Measurements from ENCODE around the gene MUC3A.

The MUC3A gene

DNA sequence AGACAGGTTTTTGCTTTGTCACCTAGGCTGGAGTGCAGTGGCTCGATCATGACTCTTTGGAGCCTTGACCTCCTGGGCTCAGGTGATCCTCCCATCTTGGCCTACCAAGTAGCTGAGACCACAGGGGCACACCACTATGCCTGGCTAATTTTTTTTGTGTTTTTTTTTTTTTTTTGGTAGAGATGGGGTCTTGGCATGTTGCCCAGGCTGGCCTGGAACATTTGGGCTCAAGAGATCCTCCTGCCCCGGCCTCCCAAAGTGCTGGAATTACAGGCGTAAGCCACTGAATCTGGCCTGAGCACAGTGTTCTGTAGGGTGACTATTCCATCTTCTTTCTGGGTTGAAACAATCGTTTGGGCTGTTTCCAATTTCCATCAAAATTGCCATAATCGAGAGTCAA lies 1.5 kb upstream of the MUC3A start:
- DNase-seq (ENCODE audit: low read depth): no peak
- no peak overlapping the region for H3K4me3 ChIP-seq (ENCODE audit: low read depth, low read length)
- TF ChIP-seq, protein P1, sequence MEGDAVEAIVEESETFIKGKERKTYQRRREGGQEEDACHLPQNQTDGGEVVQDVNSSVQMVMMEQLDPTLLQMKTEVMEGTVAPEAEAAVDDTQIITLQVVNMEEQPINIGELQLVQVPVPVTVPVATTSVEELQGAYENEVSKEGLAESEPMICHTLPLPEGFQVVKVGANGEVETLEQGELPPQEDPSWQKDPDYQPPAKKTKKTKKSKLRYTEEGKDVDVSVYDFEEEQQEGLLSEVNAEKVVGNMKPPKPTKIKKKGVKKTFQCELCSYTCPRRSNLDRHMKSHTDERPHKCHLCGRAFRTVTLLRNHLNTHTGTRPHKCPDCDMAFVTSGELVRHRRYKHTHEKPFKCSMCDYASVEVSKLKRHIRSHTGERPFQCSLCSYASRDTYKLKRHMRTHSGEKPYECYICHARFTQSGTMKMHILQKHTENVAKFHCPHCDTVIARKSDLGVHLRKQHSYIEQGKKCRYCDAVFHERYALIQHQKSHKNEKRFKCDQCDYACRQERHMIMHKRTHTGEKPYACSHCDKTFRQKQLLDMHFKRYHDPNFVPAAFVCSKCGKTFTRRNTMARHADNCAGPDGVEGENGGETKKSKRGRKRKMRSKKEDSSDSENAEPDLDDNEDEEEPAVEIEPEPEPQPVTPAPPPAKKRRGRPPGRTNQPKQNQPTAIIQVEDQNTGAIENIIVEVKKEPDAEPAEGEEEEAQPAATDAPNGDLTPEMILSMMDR (IDR thresholded peaks at IDR 0.05; ENCODE audit: control insufficient read depth, extremely low read depth, insufficient read depth): no peak

DNA sequence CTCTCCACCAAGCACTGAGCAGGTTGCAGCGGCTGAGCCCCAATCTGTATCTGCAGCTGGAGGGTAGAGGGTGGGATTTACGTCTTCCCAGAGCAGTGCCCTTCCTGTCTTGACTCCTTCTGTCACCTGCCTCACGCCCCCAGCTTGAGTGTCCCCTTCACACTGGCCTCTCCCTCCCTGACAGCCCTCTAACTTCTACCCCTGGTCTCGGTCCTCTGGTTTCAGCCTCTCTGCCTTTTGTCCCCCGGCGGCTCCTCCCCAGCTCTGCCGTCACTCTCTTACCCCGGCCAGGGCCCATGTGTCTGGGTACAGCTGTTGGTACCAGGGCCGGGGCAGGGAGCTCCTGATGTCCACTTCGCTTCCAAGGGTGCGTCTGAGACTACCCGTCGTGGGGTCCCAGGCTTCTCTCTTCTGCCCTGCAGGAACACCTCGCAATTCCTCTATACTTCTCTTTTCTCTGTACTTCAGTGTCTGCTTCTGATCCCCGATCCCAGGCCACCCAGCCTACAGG lies 654 bp downstream of the MUC3A start:
- DNase-seq (ENCODE audit: low read depth): no peak
- H3K4me3 ChIP-seq (ENCODE audit: low read depth, low read length): no peak overlapping the region
- TF ChIP-seq, protein P1 (IDR thresholded peaks at IDR 0.05; ENCODE audit: control insufficient read depth, extremely low read depth, insufficient read depth): no peak

DNA sequence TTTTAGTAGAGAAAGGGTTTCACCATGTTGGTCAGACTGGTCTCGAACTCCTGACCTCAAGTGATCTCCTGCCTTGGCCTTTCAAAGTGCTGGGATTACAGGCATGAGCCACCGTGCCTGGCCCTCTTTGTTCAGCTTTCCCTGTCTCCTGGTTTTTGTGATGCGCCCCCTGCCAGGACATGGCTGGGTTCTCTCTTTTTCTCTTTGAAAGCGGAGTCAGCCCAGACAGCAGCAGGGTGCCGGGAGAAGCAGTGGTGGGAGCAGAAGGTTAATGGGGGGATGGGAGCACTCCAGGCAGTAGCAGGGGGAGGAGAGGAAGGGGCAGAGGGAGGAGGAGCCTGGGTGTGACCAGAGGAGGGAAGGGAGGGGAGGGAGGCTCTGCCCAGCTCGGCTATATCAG lies 1.8 kb downstream of the MUC3A start:
- TF ChIP-seq, protein P1 (IDR thresholded peaks at IDR 0.05; ENCODE audit: control insufficient read depth, extremely low read depth, insufficient read depth): no peak
- no peak for DNase-seq (ENCODE audit: low read depth)
- no peak overlapping the region for H3K4me3 ChIP-seq (ENCODE audit: low read depth, low read length)

DNA sequence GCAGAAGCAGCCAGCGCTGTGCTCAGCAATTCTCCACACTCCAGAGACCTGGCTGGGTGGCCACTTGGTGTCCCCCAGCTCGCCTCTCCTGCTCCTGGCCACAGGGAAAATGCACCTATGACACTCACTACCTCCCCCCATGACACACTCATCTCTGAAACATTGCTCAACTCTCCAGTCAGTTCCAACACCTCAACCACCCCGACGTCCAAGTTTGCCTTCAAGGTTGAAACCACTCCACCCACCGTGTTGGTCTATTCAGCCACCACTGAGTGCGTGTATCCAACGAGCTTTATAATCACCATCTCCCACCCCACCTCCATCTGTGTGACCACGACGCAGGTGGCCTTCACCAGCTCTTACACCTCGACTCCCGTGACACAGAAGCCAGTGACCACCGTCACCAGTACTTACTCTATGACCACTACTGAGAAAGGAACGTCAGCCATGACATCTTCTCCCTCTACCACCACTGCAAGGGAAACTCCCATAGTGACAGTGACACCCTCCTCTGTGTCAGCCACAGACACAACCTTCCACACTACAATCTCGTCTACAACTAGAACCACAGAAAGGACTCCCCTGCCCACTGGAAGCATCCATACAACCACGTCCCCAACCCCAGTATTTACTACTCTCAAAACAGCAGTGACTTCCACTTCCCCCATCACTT lies 2.7 kb downstream of the MUC3A start:
- DNase-seq (ENCODE audit: low read depth): no peak
- TF ChIP-seq, protein P1 (IDR thresholded peaks at IDR 0.05; ENCODE audit: control insufficient read depth, extremely low read depth, insufficient read depth): no peak

DNA sequence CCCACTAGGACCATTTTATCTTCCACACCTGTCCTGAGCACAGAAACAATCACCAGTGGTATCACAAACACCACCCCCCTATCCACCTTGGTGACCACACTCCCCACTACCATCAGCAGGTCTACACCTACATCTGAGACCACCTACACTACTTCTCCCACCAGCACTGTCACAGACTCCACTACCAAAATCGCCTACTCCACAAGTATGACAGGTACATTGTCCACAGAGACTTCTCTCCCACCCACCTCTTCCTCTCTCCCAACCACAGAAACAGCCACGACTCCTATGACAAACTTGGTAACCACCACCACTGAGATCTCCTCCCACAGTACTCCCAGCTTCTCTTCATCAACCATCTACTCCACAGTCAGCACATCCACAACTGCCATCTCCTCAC lies 3.3 kb downstream of the MUC3A start:
- DNase-seq (ENCODE audit: low read depth): no peak
- no peak overlapping the region for H3K4me3 ChIP-seq (ENCODE audit: low read depth, low read length)
- TF ChIP-seq, protein P1 (IDR thresholded peaks at IDR 0.05; ENCODE audit: control insufficient read depth, extremely low read depth, insufficient read depth): no peak

More for the DNA sequence above, 2.7 kb downstream of the MUC3A start:
- no peak overlapping the region for H3K4me3 ChIP-seq (ENCODE audit: low read depth, low read length)

DNA sequence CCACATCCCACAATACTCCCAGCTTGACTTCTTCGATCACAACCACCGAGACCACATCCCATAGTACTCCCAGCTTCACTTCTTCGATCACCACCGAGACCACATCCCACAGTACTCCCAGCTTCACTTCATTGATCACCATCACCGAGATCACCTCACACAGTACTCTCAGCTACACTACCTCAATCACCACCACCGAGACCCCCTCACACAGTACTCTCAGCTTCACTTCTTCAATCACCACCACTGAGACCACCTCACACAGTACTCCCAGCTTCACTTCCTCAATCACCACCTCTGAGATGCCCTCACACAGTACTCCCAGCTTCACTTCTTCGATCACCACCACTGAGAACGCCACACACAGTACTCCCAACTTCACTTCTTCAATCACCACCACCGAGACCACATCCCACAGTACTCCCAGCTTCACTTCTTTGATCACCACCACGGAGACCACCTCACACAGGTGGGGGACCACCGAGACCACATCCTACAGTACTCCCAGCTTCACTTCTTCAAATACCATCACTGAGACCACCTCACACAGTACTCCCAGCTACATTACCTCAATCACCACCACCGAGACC lies 8.6 kb downstream of the MUC3A start:
- H3K4me3 ChIP-seq (ENCODE audit: low read depth, low read length): no peak overlapping the region
- no peak for DNase-seq (ENCODE audit: low read depth)
- TF ChIP-seq, protein P1 (IDR thresholded peaks at IDR 0.05; ENCODE audit: control insufficient read depth, extremely low read depth, insufficient read depth): no peak

All from LNCaP clone FGC (cell line).